GM18868 (cell line): ENCODE measurements around the gene ITGA11.

Experiments
- ATAC-seq: cut with Tn5 transposase; IDR thresholded peaks from one replicate; pipeline ENCODE4 v1.9.1; 2021; ENCODE audit warnings: mild to moderate bottlenecking, moderate library complexity; ENCODE audit not compliant: unreplicated experiment

Gene ITGA11

GRCh38 chr15:68316061-68316804, 115.7 kb downstream of the ITGA11 start:
- ATAC-seq, result no peak

GRCh38 chr15:68315495-68316031, 116.4 kb downstream of the ITGA11 start:
- no peak for ATAC-seq

GRCh38 chr15:68315035-68315434, 116.9 kb downstream of the ITGA11 start:
- no peak for ATAC-seq

DNA sequence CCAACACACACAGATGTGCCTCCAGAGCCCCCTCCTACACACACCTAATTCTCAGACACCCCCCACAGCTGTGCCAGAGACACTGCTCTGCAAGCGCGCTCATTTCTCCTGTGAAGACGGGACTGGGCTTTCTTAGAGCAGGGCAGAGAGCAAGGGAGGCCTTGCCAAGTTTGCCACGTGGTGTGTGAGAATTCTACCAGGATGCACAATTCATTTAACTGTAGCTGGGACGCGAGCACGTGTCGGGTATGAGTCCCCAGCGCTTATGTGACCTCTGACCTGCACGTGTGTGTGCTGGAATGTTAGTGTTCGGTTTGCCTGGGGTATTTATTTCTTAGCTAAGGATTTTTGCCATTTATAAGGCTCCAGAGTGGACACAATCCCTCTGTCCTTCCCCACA, 117.4 kb downstream of the ITGA11 start:
- no peak for ATAC-seq

DNA sequence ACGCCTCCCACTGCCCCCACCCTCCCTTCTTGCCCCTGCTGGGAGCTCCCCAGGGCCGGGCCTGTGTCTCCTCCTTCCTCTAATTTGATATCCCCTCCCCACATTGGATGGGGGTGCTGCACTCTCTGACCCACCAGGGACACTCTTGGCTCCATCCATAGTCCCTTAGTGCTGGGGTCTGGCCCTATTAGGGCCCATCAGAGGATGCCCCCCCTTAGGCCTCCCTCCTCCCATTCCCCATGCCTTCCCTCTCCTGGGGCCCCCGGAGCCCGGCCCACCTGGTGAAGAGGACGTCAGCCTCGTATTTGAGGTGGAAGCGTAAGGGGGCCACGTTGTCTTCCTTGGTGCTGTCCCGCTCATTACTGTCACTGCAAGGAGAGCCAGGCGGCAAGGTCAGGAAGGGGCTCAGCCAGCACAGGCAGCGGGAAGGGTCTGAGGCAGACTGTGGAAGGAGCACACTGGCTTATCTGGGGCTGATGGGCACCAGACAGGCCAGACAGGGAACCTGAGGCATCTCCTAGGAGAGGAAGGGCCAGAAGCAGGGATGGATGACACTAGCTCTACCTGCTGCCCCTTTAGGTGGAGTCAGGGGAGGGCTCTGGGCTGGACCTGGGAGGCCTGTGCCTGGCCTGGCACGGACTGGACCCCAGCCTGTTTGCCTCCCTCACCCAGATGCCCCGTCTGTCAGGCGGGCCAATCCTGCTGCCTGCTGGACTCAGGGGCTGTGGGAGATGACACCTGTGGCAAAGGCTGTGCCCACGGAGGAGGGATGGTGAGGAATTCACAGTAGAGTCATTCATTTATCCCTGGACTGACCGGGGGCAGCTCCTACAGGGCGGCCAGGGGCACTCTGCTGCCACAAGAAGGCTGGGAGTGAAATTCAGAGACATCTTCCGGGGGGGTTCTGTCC, 118.2 kb downstream of the ITGA11 start:
- no peak for ATAC-seq

DNA sequence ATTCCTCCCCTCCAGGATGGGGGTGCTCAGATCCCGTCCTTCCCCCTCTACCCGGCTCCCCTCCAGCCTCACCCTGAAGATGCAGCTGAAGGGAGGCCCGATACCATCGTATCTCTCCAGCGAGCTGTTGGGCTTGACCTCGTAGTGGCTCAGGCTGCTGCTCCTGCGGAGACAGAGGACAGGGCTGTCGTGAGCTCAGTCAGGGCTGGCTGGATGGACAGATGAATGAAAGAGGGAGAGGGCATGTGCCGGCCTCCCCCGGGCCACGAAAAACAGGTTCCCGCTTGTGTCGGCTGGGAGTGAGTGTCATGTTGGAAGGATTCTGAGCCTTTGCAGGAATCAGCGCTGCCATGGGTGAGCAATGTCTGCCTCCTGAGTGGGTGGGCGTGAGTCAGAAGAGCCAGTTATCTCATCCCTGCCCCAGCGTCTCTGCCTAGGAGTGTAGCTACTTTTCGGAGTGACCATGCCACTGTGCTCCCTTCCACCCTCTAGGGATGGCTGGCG, 119.2 kb downstream of the ITGA11 start:
- no peak for ATAC-seq

DNA sequence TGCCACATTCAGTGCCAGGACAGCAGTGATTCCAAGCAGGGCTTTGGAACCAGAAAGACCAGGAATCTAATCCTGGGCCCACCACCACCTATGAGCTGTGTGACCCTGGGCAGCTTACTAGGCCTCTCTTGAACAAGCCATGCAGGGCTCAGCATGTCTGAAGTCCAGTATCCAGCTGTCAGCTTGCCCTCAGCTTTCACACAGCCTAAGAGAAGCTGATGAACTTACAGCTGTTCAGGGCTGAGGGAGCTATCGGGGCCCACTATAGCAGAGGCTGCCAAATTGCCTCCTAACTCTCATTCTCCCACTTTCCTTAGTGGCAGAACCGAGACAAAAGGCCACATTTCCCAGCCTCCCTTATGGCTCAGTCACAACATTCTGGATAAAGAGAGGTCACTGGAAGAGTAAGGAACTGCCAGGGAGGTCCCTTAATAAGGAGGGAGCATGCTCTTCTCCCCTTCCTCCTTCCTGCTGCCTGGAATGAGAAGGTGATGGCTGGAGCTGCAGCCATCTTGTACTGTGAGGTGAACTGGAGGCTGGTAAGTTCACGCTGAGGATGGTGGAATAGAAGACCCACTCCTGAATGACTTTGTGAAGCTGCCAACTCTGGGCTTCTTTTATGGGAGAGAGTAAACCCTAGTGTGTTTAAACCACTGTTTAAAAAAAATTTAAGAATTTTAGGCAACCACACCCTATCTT, 120.0 kb downstream of the ITGA11 start:
- no peak for ATAC-seq

- ATAC-seq, result no peak
Observed at GRCh38 chr15:68311464-68311835, 120.5 kb downstream of the ITGA11 start.

DNA sequence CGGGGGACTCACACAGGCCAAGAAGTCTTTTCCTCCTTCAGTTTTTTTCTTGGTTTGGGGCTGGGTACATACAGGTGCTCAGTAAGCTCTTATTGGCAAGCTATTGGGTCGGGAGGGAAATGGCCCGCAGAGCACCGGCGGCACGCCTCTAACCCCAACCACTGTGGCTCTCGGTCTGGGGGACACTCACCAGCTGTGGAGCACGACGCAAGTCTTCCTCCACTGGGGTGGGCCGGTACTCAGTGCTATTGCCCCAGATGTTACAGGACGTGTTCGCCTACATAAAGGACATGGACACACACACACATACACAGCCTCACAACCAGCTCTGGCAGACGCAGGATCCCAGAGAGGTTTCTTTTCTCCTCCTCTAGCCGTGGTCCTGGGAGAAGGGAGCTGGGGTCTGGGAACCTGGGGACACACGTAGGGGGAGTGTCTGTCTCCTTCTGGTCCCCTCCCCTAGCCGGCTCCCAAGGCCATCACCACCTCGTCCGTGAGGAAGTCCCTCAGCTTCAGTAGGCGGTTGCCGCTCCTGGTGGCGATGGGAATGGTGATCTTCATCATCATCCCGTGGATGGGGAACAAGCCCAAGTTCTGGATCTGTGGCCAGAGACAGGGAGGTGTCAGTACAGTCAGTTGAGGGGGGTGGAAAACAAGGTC, 121.0 kb downstream of the ITGA11 start:
- no peak for ATAC-seq

DNA sequence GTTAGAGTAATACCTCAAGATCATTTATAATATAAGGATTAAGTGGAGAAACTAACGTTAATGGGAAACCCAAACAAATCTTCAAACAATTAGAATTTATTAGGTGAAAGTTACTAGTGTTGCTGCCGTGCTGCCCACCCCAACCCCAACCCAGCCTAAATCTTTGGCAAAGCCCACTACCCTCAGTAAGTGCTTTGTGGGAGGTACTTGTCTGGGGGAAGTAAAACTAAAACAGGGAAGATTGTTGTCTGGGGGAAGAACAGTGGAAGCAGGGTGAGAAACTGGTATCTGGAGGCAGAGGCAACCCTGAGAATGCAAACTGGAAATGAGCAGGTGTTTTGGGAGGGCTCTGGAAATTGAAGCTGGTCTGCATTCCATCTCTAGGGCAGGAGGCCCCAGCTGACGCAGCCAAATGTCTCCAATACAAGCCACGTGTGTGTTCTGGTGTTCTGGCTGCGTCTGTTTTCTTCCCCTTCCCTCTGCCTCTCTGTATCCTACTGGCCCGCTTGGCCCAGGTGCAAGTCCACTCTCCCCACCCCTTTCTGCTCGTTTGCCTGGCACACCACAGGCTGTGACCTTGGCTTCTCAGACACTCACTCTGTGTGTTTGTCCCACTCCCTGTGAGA, 121.7 kb downstream of the ITGA11 start:
- no peak for ATAC-seq

- ATAC-seq, result no peak
Observed at GRCh38 chr15:68309024-68309423, 122.9 kb downstream of the ITGA11 start.

- no peak for ATAC-seq
Observed at GRCh38 chr15:68307131-68307928, 124.6 kb downstream of the ITGA11 start.

GRCh38 chr15:68305420-68305871, 126.5 kb downstream of the ITGA11 start:
- no peak for ATAC-seq

GRCh38 chr15:68304589-68305337, 127.2 kb downstream of the ITGA11 start:
- ATAC-seq, result no peak

DNA sequence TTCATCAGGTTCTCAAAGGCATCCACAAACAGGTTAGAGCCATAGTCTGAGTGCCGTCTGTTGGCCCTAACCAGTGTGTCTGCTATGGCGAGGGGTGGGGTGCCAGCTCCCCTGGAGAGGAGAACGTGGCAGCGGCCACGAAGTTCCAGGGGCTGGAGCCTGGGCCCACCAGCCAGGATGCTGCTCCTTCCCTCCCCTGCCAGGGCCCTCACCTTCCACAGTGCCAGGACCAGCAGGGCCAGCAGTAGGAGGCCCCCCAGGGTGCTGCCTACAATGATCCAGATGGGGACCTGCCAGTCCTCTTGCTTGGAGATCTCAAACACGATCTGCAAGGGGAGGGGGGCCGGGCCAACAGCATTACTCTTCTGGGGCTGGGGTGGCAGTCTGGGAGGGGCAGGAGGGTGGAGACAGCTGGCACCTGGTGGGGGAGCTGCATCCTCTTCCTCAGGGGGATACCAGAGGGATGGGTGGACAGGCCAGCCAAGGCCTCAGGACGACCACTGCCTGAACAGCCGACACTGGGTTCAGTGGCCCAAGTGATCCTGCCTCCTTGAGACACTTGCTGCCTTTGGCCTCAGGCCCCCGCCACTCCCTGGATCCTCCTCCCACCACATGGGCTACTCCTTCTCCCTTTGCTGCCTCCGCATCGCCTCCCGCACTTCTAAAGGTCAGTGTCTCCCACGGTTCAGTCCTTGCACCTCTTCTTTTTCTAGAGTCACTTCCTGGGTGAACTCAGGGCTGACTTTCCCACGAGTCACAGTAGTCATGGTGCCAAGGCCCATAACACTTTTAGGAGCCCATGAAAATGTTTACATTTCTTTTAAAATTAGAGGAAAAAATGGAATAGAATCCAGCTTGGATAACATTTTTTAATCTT, 128.2 kb downstream of the ITGA11 start:
- no peak for ATAC-seq

DNA sequence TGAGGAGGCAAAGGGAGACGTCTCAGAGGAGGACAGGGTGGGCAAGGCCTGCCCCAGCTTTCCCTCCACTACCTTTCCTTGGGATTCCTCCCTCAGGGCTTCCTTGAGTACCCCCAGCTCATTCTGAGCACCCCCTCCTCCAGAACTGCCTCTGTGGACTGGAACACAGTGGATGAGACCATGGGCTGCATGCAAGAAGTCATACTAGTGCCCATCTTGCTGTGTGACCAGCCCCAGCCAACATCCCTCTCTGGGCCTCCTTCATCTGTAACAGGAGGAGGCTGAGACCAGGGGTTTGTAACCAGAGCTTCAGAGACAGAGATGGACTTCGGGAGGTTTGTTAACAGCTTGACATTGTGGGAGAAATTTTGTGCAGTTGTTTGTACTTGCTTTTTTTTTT, 128.8 kb downstream of the ITGA11 start:
- no peak for ATAC-seq

DNA sequence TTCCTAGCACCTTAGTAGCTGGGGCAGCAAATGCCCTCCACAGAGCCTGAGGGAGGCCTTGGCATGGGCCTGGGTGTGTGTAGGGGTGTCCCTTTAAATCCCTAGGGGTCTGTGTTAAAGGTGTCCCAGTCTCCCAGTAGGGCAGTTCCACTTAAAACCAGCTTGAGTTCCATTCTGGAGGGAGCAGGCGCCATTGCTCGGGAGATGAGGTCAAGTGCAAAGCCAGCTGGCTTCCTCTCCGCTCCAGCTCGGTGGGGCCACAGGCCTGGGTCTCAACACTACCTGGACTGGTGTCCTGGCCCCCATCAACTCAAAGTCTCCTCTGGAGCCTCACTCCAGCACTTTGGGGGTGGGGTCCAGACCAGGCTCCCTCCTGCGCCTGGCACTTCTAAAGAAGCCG, 129.2 kb downstream of the ITGA11 start:
- ATAC-seq, result no peak

DNA sequence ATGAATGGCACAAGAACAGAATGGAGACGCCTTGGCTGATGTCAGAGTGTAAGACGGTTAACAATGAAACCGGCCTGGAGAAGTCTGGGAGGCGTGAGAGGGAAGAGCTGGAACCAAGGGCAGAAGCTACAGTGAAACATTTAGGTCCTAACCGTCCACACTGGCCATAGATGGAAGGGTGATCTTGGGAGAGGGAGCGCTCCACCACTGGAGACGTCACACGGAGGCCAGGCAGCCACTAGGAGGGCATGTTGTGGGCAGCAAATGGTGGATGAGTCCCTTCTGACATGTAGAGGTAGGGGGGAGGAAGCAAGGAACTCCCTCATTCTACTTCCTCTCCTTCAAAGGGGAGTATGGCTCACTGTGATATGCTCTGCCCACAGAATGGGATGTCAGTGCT, 130.7 kb downstream of the ITGA11 start:
- ATAC-seq, result no peak
